GM23338 (cell line): ENCODE results near the gene HBQ1. TPM values are rescaled to one million over a fixed set of nuclear protein-coding genes. Genes with fewer than 3 reads are reported as not detected.

Source experiments
- ATAC-seq: fragments of 200-7000 bp; cut with Tn5 transposase; 3 replicates; pipeline ENCODE4 v1.9.1; 2020
- DNase-seq: peaks from one replicate; pipeline ENCODE4 v3.0.0-alpha.2; 2015; ENCODE audit warnings: low spot score
- H2AFZ ChIP-seq: fragments of 200-600 bp; sonication (generic); 2 replicates; pipeline ENCODE4 v1.8.0; 2016; ENCODE audit warnings: antibody characterized with exemption, mild to moderate bottlenecking, moderate library complexity
- H3F3A ChIP-seq: fragments of 200-600 bp; sonication (generic); replicated peaks from 2 replicates; pipeline ENCODE4 v1.8.0; 2017; ENCODE audit warnings: antibody characterized with exemption, mixed run types, low read depth
- H3K27ac ChIP-seq: fragments of 200-600 bp; sonication (generic); 2 replicates; pipeline ENCODE4 v1.6.1; 2016; ENCODE audit warnings: low read depth
- H3K27me3 ChIP-seq: fragments of 200-600 bp; sonication (generic); 2 replicates; pipeline ENCODE4 v1.8.0; 2016; ENCODE audit warnings: mild to moderate bottlenecking, mixed run types, moderate library complexity; ENCODE audit not compliant: insufficient read depth
- H3K36me3 ChIP-seq: fragments of 200-600 bp; sonication (generic); 2 replicates; pipeline ENCODE4 v1.8.0; 2016; ENCODE audit warnings: mild to moderate bottlenecking; ENCODE audit not compliant: insufficient read depth
- H3K4me1 ChIP-seq: fragments of 200-600 bp; sonication (generic); 2 replicates; pipeline ENCODE4 v1.8.0; 2016; ENCODE audit warnings: mild to moderate bottlenecking, moderate library complexity; ENCODE audit not compliant: insufficient read depth
- H3K4me2 ChIP-seq: fragments of 200-600 bp; sonication (generic); 2 replicates; pipeline ENCODE4 v1.7.1; 2017; ENCODE audit warnings: mixed run types
- H3K4me3 ChIP-seq: fragments of 200-600 bp; sonication (generic); 2 replicates; pipeline ENCODE4 v1.6.1; 2016; ENCODE audit warnings: mixed run types
- H3K79me2 ChIP-seq: fragments of 200-600 bp; sonication (generic); replicated peaks from 2 replicates; pipeline ENCODE4 v1.8.0; 2017; ENCODE audit warnings: mild to moderate bottlenecking; ENCODE audit not compliant: insufficient read depth
- H3K9me2 ChIP-seq: fragments of 200-600 bp; sonication (generic); 2 replicates; pipeline ENCODE4 v1.8.0; 2017; ENCODE audit not compliant: insufficient read depth
- H4K20me1 ChIP-seq: fragments of 200-600 bp; sonication (generic); replicated peaks from 2 replicates; pipeline ENCODE4 v1.8.0; 2017; ENCODE audit warnings: mild to moderate bottlenecking; ENCODE audit not compliant: insufficient read depth
- H3K27ac Mint-ChIP-seq: 2 replicates; pipeline ENCODE4 v1.8.0; 2020; ENCODE audit warnings: inconsistent platforms, mild to moderate bottlenecking, moderate library complexity, mixed read lengths
- H3K27me3 Mint-ChIP-seq: 3 replicates; pipeline ENCODE4 v1.8.0; 2022; ENCODE audit warnings: low read depth, mild to moderate bottlenecking, moderate library complexity, mixed read lengths, inconsistent platforms; ENCODE audit not compliant: insufficient read depth, poor library complexity
- H3K36me3 Mint-ChIP-seq: 3 replicates; pipeline ENCODE4 v1.8.0; 2021; ENCODE audit warnings: low read depth, mild to moderate bottlenecking, inconsistent platforms, moderate library complexity, mixed read lengths
- H3K4me1 Mint-ChIP-seq: 3 replicates; pipeline ENCODE4 v1.8.0; 2020; ENCODE audit warnings: mild to moderate bottlenecking, inconsistent platforms, mixed read lengths
- H3K4me3 Mint-ChIP-seq: 3 replicates; pipeline ENCODE4 v1.8.0; 2021; ENCODE audit warnings: moderate library complexity, mild to moderate bottlenecking, inconsistent platforms, mixed read lengths
- H3K9me3 Mint-ChIP-seq: 3 replicates; pipeline ENCODE4 v1.8.0; 2020; ENCODE audit warnings: moderate library complexity, mild to moderate bottlenecking, inconsistent platforms, mixed read lengths
- CREB1 ChIP-seq: fragments of 250-450 bp; sonication (Bioruptor Pico); IDR thresholded peaks from 2 replicates; pipeline ENCODE4 v1.5.0; 2020; ENCODE audit warnings: low read depth, mild to moderate bottlenecking, moderate library complexity
- CTCF ChIP-seq, 2 experiments: fragments of 200-600 bp in 1 of 2; sonication (generic) in 1 of 2; conservative IDR thresholded peaks; 2 replicates each; pipeline versions ENCODE4 v1.5.1 to v1.6.1; 2016 to 2017; ENCODE audit warnings: antibody characterized with exemption in 2 of 2, low read depth in 2 of 2, mild to moderate bottlenecking in 2 of 2, moderate library complexity in 1 of 2
- ETS1 ChIP-seq: IDR thresholded peaks from 2 replicates; pipeline ENCODE4 v1.6.1; 2016; ENCODE audit warnings: antibody characterized with exemption
- EZH2 ChIP-seq: fragments of 200-600 bp; sonication (generic); IDR thresholded peaks from one replicate; pipeline ENCODE4 v1.8.0; 2017; ENCODE audit warnings: antibody characterized with exemption, mild to moderate bottlenecking, low read depth; ENCODE audit not compliant: unreplicated experiment
- NANOG ChIP-seq: IDR thresholded peaks from 2 replicates; pipeline ENCODE4 v1.6.1; 2016; ENCODE audit warnings: antibody characterized with exemption, borderline replicate concordance
- POLR2AphosphoS5 ChIP-seq: IDR thresholded peaks from 2 replicates; pipeline ENCODE4 v1.6.1; 2016; ENCODE audit warnings: antibody characterized with exemption, low read depth
- REST ChIP-seq: IDR thresholded peaks from one replicate; pipeline ENCODE4 v1.6.1; 2018; ENCODE audit warnings: antibody characterized with exemption; ENCODE audit not compliant: unreplicated experiment
- ZNF114 ChIP-seq: fragments of 250-450 bp; sonication (Bioruptor Pico); IDR thresholded peaks from 2 replicates; pipeline ENCODE4 v1.5.0; 2020; ENCODE audit warnings: mild to moderate bottlenecking, moderate library complexity
- ZNF331 ChIP-seq: fragments of 250-450 bp; sonication (Bioruptor Pico); IDR thresholded peaks from 2 replicates; pipeline ENCODE4 v1.5.0; 2020; ENCODE audit warnings: low read depth, mild to moderate bottlenecking, moderate library complexity
- ZNF462 ChIP-seq: fragments of 250-450 bp; sonication (Bioruptor Pico); IDR thresholded peaks from 2 replicates; pipeline ENCODE4 v1.5.0; 2020; ENCODE audit warnings: mild to moderate bottlenecking, moderate library complexity
- polyA plus RNA-seq: library from polyadenylated mRNA; unstranded; fragments of >200 nt; fragmentation: Nextera tagmentation; extraction: Ambion mirVana; gene quantifications from 2 replicates; pipeline ENCODE4 v1.2.1, GENCODE V29; 2016
- total RNA-seq: library from RNA; depleted of rRNA; stranded (reverse); fragments of >200 nt; shearing (Covaris generic); gene quantifications from 2 replicates; pipeline ENCODE4 v1.2.3, GENCODE V29; 2014

The HBQ1 gene
- total and polyA plus RNA-seq, 2 experiments from 2014 or later = 6.6 to 8.5 TPM

GRCh38 chr16:194516-194915, 14.3 kb downstream of the HBQ1 start:
- Histone ChIP-seq H3K4me3 (no peak overlapping the region), H3K4me2 (no peak overlapping the region), H4K20me1 (peaks cover 17% of the 10 kb centered on the region), H3K4me1 (no peaks in the 10 kb centered on the region), H3K27ac (no peak overlapping the region), H3K36me3 (peaks cover 90% of the 10 kb centered on the region), H3K79me2 (peaks cover 16% of the 10 kb centered on the region; the same call in 1 of the 2 replicates), H2AFZ (no peak overlapping the region), H3K9me2 (no peaks in the 10 kb centered on the region), H3F3A (peaks cover 38% of the 10 kb centered on the region), H3K27me3 (no peaks in the 10 kb centered on the region)
- Mint-ChIP-seq H3K36me3 (peaks cover 93% of the 10 kb centered on the region), H3K4me3 (no peak overlapping the region), H3K27me3 (peaks cover 2% of the 10 kb centered on the region), H3K4me1 (no peaks in the 10 kb centered on the region), H3K27ac (no peak overlapping the region), H3K9me3 (no peaks in the 10 kb centered on the region)
- TF ChIP-seq POLR2AphosphoS5 = no peak
- no peak for TF ChIP-seq NANOG
- no peak for TF ChIP-seq ZNF331
- no peak for TF ChIP-seq CTCF (conservative IDR thresholded peaks at IDR 0.05; ENCODE audit: low read depth in 2 of 2)
- no peak for TF ChIP-seq CREB1
- no peak for TF ChIP-seq ZNF462 (CRISPR knock-in tag)
- no peak for TF ChIP-seq REST
- no peak for TF ChIP-seq ZNF114
- no peak for TF ChIP-seq EZH2
- no peak for TF ChIP-seq ETS1
- ATAC-seq (no peak), DNase-seq (no peak)
